Measurements from ENCODE around the gene PHACTR3. TPM values are rescaled to one million over a fixed set of nuclear protein-coding genes. Genes with fewer than 3 reads are reported as not detected.

The PHACTR3 gene
- total and polyA plus RNA-seq, 4 donors = 0.14 to 0.42 (median 0.17) TPM

GRCh38 chr20:59568509-59569024, 35.8 kb upstream of the PHACTR3 start:
- no peak for DNase-seq (ENCODE audit: low spot score)
- 67% methylated on average over 10 of the region's 10 CpGs for WGBS
- H3K27me3 ChIP-seq (ENCODE audit: control insufficient read depth in 4 of 4, insufficient read depth in 4 of 4, low read length in 3 of 4) = peaks cover 0 to 4% (median 0%) of the 10 kb centered on the region in 4 donors

More at GRCh38 chr20:59568509-59569024, 35.8 kb upstream of the PHACTR3 start:
- no peaks in the 10 kb centered on the region for H3K9me3 ChIP-seq (ENCODE audit: control insufficient read depth in 4 of 4, low read length in 3 of 4)
- H3K4me3 ChIP-seq (ENCODE audit: low read depth in 1 of 3, low read length in 3 of 3) = no peak overlapping the region
- H3K27ac ChIP-seq (ENCODE audit: low read depth in 1 of 2, low read length in 2 of 2) = no peak overlapping the region
- H3K36me3 ChIP-seq (ENCODE audit: control insufficient read depth in 4 of 4, insufficient read depth in 3 of 4, low read depth in 1 of 4, low read length in 3 of 4) = no peaks in the 10 kb centered on the region
- peaks cover 0 to 6% (median 2%) of the 10 kb centered on the region in 4 donors for H3K4me1 ChIP-seq (ENCODE audit: control insufficient read depth in 4 of 4, insufficient read depth in 4 of 4, low read length in 3 of 4)
- no peak overlapping the region for H3K9ac ChIP-seq (ENCODE audit: low read depth in 1 of 2, low read length in 2 of 2)
- TF ChIP-seq, protein P1, sequence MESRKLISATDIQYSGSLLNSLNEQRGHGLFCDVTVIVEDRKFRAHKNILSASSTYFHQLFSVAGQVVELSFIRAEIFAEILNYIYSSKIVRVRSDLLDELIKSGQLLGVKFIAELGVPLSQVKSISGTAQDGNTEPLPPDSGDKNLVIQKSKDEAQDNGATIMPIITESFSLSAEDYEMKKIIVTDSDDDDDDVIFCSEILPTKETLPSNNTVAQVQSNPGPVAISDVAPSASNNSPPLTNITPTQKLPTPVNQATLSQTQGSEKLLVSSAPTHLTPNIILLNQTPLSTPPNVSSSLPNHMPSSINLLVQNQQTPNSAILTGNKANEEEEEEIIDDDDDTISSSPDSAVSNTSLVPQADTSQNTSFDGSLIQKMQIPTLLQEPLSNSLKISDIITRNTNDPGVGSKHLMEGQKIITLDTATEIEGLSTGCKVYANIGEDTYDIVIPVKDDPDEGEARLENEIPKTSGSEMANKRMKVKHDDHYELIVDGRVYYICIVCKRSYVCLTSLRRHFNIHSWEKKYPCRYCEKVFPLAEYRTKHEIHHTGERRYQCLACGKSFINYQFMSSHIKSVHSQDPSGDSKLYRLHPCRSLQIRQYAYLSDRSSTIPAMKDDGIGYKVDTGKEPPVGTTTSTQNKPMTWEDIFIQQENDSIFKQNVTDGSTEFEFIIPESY (IDR thresholded peaks at IDR 0.05) = no peak
- no peak for TF ChIP-seq RAD21 (IDR thresholded peaks at IDR 0.05)
- TF ChIP-seq FOXA1 (IDR thresholded peaks at IDR 0.05) = no peak
- TF ChIP-seq HNF4A (conservative IDR thresholded peaks at IDR 0.05) = no peak
- no peak for TF ChIP-seq SP1 (IDR thresholded peaks at IDR 0.05)
- no peak for TF ChIP-seq REST (IDR thresholded peaks at IDR 0.05)
- no peak for TF ChIP-seq ATF3 (IDR thresholded peaks at IDR 0.05)
- TF ChIP-seq EGR1 (IDR thresholded peaks at IDR 0.05; ENCODE audit: low read depth in 2 of 2) = no peak
- no peak for TF ChIP-seq FOXA2 (IDR thresholded peaks at IDR 0.05)
- TF ChIP-seq HNF4G (IDR thresholded peaks at IDR 0.05) = no peak
- TF ChIP-seq NR2F2 (IDR thresholded peaks at IDR 0.05) = no peak
- TF ChIP-seq, protein P2, sequence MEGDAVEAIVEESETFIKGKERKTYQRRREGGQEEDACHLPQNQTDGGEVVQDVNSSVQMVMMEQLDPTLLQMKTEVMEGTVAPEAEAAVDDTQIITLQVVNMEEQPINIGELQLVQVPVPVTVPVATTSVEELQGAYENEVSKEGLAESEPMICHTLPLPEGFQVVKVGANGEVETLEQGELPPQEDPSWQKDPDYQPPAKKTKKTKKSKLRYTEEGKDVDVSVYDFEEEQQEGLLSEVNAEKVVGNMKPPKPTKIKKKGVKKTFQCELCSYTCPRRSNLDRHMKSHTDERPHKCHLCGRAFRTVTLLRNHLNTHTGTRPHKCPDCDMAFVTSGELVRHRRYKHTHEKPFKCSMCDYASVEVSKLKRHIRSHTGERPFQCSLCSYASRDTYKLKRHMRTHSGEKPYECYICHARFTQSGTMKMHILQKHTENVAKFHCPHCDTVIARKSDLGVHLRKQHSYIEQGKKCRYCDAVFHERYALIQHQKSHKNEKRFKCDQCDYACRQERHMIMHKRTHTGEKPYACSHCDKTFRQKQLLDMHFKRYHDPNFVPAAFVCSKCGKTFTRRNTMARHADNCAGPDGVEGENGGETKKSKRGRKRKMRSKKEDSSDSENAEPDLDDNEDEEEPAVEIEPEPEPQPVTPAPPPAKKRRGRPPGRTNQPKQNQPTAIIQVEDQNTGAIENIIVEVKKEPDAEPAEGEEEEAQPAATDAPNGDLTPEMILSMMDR (IDR thresholded peaks at IDR 0.05; ENCODE audit: low read depth, low read length, missing input control) = no peak
- TF ChIP-seq JUND (IDR thresholded peaks at IDR 0.05) = no peak
- TF ChIP-seq RXRA (IDR thresholded peaks at IDR 0.05) = no peak
- no peak for TF ChIP-seq GABPA (IDR thresholded peaks at IDR 0.05 in 1 of 2, conservative IDR thresholded peaks at IDR 0.05 in 1 of 2)

Data from liver (tissue), 9 donors.